GM18498 (cell line): Measurements from ENCODE around the gene DENND4C.
"Not testable (repeated sequence)": the region's sequence is repeated elsewhere in the genome, so short reads cannot be mapped to it uniquely, and the experiment has no call there.

ENCODE experiments used
- ATAC-seq: cut with Tn5 transposase; IDR thresholded peaks from one replicate; pipeline ENCODE4 v1.9.1; 2021; ENCODE audit warnings: mild to moderate bottlenecking, moderate library complexity; ENCODE audit not compliant: unreplicated experiment

DENND4C gene

DNA sequence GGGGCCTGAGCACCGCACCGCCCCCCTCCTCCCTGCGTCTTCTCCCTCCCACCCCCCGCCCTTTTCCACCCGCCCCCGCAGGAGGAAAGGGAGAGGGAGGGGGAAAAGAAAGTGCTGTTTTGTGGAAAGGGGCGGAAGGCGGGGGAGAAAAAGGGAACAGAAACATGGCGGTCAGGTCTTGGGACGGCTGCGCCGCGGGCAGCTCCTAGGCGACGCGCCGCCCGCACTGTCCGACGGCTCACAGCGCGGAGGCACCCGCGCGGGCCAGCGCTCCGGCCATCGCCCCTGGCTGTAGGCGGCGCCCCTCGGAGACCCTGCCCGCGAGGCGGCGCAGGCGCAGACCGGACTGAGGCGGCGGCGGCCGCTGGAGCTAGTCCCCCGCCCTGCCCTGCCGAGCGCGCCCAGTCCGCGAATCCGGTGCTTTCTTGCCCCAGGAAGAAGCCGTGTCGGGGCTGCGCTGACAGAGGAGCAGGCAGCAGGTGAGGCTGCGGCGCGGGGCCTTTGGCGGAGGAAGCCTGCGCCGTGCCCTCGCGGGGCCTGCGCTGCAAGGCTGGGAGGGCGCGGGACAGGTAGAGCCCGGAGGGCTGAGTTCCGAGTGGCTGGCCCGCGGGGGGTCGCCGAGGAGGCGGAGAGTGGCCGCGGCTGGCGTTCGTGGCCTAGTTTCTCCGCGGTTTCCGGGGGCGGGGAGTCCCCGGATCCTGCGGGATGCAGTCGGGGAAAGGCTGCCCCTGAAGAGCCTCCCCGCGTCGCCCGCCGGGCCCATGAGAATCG lies at the start of gene DENND4C:
DENND4C (plus strand) TSS at position 339 of the 771 bp plus-strand sequence. CDS start 45,482 bp downstream, outside the sequence.
- peak; percentile 82 for ATAC-seq

DNA sequence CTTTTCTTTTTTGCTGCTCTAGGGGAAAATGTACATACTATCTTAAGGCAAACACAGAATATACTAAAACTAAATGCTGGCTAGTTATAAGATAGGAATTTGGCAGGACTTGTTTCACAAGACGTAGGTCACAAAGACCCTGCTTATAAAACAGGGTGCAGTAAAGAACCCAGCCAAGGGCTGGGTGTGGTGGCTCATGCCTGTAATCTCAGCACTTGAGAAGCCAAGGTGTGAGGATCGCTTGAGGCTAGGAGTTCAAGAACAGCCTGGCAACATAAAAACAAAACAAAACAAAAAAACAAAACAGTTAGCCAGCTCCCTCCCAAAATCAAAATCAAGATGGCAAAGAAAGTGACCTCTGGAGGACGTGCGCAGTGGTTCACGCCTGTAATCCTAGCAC lies 49.5 kb upstream of the DENND4C start:
- ATAC-seq: no peak

DNA sequence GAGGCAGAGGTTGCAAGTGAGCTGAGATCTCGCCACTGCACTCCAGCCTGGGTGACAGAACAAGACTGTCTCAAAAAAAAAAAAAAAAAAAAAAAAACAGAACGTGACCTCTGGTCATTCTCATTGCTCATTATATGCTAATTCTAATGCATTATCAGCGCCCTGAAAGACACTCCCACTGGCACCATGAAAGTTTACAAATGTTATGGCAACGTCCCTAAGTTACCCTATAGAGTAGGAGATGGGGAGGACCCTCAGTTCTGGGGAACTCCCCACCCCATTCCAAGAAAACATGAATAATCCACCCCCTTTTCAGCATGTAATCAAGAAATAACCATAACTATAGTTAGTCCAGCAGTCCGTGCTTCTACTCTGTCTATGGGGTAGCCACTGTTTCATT lies 48.9 kb upstream of the DENND4C start:
- ATAC-seq: no peak

DNA sequence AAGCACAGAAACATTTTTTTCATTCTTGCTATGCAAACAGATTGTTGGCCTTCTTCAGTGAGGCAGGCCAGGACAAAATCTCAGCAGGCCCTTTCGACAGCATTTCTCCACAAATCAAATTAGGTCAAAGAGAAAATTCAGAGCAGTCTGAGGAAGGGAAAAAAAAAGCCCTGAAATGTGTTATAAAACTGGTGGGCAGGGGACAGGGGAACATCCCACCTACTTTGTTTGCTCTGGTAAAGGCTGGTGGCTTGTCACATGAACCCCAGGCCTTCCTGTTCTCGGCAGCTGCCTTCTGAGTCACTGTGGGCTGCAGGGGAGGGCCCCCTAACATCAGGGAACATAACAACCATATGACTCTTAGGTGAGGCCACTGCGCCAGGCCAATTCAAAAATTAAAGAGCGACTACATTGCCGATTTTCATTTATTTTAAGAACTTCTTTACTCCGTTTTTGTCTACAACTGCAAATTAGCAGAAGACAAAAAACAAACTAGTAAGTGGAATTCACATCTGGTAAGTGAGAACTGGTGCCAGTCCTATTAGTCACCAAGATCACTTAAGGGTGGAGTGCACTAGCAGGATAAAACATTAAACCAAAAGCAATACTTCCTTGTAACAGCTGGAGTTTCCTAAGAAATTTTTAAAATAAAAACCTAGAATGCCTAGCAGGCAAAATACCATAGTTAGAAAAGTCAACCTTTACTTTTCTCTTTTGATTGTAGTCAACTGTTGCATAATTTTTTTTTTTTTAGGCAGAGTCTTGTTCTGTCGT lies 46.2 kb upstream of the DENND4C start:
- ATAC-seq: peak; percentile 99

DNA sequence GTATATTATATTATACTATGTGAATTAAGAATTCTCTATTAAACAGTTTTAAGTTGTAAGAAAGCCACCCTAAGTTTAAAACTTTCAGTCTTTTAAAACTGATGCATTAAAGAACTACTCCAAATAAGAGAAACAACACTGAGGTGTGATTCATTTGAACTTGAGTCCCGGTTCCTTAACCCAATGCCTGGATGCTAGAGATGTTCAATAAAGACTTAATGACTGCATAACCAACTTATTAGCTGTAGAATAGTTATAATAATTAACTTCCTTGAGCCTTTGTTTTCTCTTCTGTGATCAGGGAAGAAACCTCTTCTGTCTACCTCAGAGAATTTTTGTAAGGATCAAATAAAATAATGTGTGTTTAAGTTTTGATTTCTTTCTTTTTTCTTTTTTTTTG lies 45.3 kb upstream of the DENND4C start:
- no peak for ATAC-seq

DNA sequence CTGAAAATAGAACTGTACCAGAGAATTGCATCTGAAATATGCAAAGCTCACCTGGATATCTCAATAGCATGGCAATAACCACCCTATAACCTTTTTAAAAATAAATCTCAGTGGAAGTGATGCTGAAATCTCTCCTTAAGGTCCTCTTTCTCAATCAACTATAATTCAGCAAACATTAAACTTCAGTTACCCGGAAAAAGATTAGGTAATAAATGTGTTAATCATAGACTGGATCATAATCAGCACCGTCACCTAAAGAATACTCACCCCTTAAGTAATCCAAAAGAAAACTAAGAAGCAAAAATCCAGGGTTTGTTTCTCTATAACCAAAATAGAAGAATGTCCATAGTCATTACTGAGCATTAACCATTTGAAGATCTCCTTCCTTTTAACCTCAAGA lies 44.3 kb upstream of the DENND4C start:
- ATAC-seq: no peak

DNA sequence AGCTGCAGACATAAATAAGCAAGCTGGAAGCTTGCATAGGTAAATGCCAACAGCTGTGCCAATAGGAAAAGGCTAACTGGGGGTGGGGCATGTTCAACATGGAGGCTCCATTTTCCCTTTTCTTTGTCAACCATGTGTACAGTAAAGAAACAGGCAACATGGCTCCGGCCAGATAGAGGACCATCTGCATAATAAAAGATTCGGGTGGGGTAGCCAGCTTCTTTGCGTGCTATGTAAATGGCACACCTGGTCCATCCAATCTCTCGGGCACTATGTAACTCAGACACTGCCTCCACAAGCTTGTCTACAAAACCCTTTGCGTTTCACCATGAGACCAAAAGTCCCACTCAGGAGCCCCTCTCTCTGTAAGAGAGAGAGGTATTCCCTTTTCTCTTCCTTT lies 41.7 kb upstream of the DENND4C start:
- no peak for ATAC-seq

DNA sequence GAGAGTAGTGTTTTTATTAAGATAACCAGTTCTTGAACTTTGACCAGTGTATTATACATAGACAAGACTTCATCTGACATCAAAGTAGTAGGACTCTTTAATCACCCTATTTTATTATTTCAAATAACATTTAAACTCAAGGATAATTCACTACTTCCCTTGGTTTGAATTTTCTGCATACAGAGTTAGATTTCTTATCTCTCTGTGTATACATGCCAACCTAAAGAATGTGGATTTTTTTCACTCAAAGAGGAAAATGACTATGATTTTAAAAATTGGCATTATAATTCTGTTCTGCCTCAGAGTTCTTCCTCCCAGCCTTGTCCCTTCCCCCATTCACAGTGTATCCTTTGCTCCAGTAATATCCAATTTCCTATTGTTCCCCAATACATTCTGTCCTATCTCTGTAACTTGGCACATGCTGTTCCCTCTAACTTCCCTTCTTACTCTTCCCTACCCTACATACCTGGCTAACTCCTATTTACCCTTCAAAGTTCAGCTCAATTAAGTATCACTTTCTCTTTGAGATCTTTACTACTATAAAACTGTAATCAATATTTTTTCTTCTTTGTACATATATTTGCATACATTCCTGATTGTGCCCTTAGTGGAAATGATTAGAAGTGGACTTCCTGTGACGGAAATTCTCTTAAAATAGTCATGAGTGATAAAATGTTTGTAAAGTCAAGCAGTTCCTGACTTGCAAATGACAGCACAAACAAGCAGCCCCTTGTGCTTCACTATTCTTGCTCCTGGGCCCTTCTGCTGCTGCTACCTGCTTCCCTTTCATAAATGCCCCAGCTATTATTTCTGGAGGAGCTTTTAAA lies 38.1 kb upstream of the DENND4C start:
- no peak for ATAC-seq

DNA sequence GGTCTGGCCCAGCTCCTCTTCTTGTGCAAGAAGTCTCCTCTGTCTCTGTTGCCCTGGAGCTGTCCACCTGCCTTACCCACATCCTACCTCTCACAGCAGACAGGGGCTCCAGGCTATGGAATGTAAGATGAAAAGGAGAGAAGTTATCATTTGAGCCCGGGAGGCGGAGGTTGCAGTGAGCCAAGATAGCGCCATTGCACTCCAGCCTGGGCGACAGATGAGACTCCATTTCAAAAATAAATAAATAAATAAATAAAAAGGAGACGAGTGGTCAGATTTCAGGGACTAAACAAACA lies 37.5 kb upstream of the DENND4C start:
- no peak for ATAC-seq

DNA sequence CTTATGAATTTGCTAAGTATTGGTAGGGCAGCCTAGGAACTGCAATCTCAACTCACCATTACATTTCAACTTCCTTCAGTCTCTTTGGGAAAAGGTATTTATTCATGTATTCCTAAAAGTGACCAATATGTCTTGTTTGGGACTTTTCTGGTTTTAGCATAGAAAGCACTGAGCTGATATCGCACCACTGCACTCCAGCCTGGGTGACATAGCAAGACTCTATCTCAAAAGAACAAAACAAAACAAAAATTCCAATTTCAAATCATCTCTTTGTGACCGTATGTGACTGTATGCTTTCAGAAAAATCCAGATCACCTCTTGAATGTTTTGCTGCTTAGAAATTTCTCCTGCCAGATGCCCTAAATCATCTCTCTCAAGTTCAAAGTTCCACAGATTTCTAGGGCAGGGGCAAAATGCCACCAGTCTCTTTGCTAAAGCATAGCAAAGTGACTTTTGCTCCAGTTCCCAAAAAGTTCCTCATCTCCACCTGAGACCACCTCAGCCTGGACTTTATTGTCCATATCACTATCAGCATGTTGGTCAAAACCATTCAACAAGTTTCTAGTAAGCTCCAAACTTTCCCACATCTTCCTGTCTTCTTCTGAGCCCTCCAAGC lies 37.0 kb upstream of the DENND4C start:
- not testable (repeated sequence) for ATAC-seq

DNA sequence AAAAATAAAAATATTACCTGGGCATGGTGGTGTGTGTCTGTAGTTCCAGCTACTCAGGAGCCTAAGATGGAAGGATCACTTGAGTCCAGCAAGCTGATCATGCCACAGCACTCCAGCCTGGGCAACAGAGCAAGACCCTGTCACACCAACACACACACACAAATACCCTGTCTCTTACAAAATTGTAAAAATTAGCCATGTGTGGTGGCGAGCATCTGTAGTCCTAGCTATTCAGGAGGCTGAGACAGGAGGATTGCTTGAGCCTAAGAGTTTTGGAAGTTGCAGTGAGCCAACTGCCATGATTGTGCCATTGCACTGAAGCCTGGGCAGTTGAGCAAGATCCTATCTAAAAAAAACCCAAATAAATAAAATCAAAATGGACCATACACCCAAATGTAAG lies 32.1 kb upstream of the DENND4C start:
- no peak for ATAC-seq

DNA sequence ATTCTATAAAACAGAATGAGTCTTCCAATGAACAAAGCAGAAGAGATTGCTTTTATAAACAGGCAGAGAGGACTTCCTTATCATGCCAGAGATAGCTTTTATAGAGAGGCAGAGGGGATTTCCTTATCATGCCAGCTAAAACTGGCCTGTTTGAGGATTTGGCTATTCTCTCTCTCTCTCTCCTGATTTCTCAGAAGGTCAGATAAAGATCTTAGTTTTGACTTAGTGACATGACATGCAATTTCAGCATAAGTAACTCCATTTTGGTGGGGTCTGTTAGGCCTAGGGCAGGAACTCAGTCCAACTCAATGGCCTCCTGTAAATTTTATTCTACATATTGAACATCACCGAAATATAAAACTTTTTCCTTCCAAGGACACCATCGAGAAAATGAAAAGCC lies 31.5 kb upstream of the DENND4C start:
- no peak for ATAC-seq

DNA sequence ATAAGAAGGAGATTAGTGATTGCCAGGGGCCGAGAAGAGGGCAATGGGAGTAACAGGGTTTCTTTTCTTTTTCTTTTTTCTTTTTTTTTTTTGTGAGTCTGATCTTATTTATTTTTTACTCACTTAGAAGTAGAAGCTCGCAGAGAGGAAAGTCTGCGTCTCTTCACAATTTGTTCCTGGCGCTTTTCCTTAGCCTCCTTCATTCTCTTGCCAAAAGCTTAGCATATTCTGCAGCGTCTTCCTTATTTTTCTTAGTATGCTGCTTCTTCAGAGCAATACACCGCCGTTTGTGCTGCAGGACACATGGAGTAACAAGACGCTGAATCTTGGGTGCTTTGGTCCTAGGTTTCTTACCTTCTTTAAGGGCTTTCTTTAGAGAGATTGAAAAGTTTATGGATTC lies 30.3 kb upstream of the DENND4C start:
- ATAC-seq: no peak

DNA sequence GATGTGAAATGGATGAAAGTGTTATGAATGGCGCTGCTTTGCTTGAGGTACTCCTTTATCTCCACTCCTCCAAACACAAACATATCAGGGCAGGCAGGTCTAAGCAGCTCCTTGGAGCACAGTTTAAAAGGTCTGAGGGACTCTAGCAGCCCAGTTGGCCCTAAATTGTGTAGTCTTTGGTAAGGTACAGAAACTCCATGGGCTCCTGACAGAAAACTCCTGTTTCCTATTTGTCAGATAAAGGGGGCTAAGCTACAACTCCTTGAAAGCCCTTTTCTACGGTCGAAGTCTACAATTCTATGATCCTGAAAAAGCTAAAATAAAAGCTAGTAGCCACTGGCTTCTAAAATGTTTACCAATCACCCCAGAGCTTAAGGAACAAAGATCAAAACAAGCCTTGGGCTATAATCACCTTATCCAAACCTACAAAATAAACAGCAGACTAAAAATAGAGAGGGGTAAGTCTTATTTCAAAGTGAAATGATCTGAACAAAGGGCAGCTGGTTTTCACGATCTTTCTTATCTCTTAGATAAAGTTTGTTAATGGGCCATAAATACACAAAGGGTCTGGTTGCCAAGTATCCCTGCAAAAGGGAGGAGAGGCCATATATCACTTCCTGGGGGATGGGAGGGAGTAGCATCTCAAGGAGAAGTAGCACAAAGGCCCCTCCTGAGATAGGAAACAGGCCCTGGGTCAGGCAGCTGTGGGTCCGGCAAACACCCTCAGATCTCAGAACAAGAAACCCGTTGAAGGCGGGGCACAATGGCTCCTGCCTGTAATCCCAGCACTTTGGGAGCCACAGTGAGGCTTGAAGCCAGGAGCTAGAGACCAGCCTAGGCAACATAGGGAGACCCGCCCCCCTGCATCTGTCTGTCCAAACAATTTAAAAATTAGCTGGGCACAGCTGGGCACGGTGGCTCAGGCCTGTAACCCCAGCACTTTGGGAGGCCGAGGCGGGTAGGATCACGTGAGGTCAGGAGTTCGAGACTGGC lies 28.3 kb upstream of the DENND4C start:
- no peak for ATAC-seq

DNA sequence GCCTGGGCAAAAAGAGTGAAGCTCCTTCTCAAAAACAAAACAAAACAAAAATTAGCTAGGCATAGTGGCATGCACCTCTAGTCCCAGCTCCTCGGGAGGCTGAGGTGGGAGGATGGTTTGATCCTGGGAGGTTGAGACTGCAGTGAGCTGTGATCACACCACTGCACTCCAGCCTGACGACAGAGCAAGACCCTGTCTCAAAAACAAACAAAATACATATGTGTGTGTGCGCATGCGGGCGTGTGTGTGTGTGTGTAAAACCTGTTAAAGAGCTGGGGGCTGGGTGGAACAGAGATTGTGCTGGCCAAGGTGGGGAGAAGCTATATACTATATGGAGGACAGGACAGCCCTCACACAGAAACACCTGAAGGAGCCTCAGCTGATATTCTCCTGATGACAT lies 27.4 kb upstream of the DENND4C start:
- no peak for ATAC-seq

DNA sequence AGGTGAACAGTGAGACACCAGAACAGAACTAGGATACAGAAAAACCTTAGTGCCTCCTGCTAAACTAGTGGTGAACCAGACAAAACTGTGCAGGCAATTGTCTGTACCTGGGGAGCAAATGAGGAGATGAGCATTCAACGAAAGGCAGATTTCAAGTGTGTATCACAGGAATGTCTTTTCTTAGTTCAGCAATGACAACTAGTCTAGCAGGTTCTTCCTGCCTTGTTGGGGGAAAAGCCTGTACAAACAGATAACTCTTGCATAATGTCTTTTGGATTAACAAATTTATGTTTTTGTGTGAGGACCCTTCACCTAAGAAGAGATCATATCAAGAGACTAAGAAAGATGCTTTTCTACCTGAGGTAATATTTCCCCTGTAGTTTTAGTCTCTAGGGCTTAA lies 21.8 kb upstream of the DENND4C start:
- ATAC-seq: no peak

DNA sequence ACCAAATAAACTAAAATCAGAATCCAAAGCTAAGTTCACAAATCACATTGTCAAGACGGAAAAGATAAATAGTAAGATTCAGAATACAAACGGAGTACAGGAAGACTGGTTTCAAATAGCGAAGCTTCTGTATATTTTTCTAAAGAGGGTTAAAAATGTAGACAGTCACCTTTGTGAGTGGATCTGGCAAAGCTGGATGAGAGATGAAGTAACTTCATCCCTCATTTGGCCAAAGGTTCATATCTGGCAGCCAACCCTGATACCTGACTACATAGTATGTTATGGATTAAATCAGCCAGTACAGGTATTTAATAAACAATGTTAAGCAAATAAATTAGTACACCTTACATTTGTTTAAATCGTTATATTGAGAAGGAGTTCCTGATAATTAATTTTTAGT lies 21.3 kb upstream of the DENND4C start:
- ATAC-seq: no peak

DNA sequence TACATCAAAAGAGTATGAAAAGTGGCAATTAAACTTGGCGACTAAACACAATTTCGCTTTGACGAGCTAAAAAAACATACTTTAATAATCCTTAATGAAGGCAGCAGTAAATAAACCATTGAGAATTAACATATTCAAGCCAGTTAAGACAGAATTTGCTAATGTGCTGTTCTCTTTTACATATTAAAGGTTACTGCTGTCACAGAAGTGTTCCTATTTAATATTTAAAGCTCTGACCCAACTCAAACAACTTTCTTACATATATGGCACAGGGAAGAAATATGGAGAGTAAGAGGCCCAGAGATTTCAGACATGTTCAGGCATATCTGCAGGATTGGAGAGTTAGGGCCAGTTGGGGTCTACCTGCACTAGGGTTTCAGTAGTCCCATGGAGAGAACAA lies 16.7 kb upstream of the DENND4C start:
- no peak for ATAC-seq

DNA sequence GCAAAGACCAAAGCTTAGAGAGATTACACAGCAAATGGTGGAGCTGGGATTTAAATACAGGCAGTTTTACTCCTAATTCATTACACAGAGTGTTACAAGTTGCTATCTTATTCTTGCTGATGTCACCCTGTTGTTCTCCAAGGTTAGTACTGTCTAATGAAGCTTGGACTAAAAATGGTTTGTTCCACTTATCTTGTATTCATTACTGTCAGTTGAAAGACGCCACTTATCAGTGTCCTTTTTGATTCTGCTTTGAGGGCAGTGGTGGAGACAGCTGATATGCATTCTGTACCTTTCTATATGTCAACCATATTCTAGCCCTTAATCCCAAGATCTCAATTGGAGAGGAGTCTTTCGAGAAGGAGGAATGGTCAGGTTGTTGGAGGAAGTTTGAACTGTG lies 14.0 kb upstream of the DENND4C start:
- no peak for ATAC-seq

DNA sequence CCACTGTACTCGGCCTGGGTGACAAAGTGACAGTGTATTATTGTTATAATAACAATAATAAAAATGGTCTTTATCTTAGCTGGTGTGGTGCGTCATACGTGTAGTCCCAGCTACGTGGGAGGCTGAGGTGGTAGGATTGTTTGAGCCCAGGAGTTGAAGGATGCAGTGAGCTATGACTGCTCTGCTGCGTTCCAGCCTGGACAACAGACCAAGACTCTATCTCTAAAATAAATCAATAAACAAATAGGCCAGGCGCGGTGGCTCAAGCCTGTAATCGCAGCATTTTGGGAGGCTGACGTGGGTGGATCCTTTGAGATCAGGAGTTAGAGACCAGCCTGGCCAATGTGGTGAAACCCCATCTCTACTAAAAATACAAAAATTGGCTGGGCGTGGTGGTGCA lies 9.2 kb upstream of the DENND4C start:
- no peak for ATAC-seq
